ENCODE results near the gene ZNF146. TPM values are rescaled to one million over a fixed set of nuclear protein-coding genes. Genes with fewer than 3 reads are reported as not detected.
"Not testable (repeated sequence)": the region's sequence is repeated elsewhere in the genome, so short reads cannot be mapped to it uniquely, and the experiment has no call there.

ZNF146 gene
- total RNA-seq (10 to 100 TPM; 52.0 to 73.8 (median 57.7) TPM), polyA plus RNA-seq (10 to 100 TPM; 38.1 to 56.2 TPM)
- long read RNA-seq, donor 1, transcript ZNF146-205 (3 exons, 533 nt) = minor isoform, 7 of 77 reads
- long read RNA-seq, donor 1, transcript ZNF146-202 (3 exons, 3,780 nt) = minor isoform, 18 of 77 reads
- long read RNA-seq, donor 1, transcript ZNF146-201 (4 exons, 3,326 nt) = major isoform, 21 of 77 reads
- long read RNA-seq, donor 1, partial matches to known transcripts = 0 of 77 reads
- long read RNA-seq, donor 1, other reads (novel, unspliced or antisense) = 30 of 77 reads
- long read RNA-seq, donor 2, transcript ZNF146-202 (3 exons, 3,780 nt) = minor isoform, 6 of 21 reads
- long read RNA-seq, donor 2, transcript ZNF146-201 (4 exons, 3,326 nt) = major isoform, 13 of 21 reads
- long read RNA-seq, donor 2, partial matches to known transcripts = 0 of 21 reads
- long read RNA-seq, donor 2, other reads (novel, unspliced or antisense) = 0 of 21 reads
- long read RNA-seq, donor 3, transcript ZNF146-202 (3 exons, 3,780 nt) = minor isoform, 21 of 71 reads
- long read RNA-seq, donor 3, transcript ZNF146-205 (3 exons, 533 nt) = minor isoform, 8 of 71 reads
- long read RNA-seq, donor 3, transcript ZNF146-201 (4 exons, 3,326 nt) = major isoform, 25 of 71 reads
- long read RNA-seq, donor 3, partial matches to known transcripts = 0 of 71 reads
- long read RNA-seq, donor 3, other reads (novel, unspliced or antisense) = 16 of 71 reads

DNA sequence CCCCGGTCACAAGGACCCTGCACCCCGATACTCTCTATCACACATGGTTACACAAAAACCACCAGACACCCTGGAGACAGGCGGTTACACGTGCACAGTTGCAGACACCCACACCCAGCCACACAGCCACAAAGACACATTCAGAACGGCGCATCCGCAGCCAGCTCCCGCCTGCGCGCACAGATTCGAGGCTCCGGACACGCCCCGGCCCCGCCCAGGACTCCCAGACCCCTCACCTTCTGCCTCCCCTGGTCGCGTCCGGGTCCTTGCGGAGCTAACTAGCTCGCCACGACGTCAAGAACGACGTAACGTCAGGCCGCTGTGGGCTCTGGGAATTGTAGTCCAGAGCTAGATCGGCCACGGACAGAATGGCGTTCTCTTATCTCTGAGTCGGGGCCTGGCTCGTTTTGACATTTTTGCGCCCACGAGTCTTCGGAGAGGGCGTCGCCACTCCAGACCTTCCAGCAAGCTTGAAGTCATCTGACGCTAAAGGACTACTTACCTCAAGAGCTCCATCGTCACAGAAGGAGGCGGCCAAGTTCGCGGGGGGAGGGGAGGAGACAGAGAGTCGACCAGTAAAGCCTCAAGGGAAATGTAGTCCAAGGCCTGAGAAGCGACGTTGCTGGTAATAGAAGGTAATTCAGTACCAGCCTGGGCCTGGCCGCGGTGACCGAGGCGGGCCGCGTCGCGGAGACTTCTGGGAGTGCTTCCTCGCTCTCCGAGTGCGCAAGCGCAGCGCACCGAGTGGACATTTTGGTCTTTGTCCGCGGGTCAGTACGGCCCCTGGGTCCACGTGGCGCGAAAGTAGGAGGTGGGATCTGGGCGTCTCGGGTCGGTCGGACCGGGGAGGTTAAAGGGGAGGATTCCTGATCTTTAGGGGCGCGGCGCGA lies at the start of gene ZNF146, which contains the start of gene ZNF565:
ZNF146 (plus strand) TSS at position 721 of the 890 bp plus-strand sequence. CDS start 21,335 bp downstream, outside the sequence.
ZNF565 (minus strand) TSS at position 280 of the 890 bp plus-strand sequence. CDS start 12,680 bp downstream, outside the sequence.
- H3K27me3 ChIP-seq = no peaks in the 10 kb centered on the region
- peak within 1 kb of the TSS; percentile 85 to 88 for H3K27ac ChIP-seq
- WGBS, 3 donors = 0 to 1% (median 0%) methylated on average over 63 to 73 of the region's 73 CpGs
- H3K36me3 ChIP-seq = no peaks in the 10 kb centered on the region
- intact Hi-C loops (cut with DNase I) = no loop called here
- DNase-seq = peak; percentile 96 to 98 (median 97)
- peaks cover 9% of the 10 kb centered on the region for H3K4me1 ChIP-seq (ENCODE audit: insufficient read depth)
- peak within 1 kb of the TSS; percentile 79 for H3K4me3 ChIP-seq
- H3K9me3 ChIP-seq = no peaks in the 10 kb centered on the region
- TF ChIP-seq POLR2A (IDR thresholded peaks at IDR 0.05) (peak; percentile 86), EP300 (IDR thresholded peaks at IDR 0.05) (no peak)
- TF ChIP-seq, protein P1, sequence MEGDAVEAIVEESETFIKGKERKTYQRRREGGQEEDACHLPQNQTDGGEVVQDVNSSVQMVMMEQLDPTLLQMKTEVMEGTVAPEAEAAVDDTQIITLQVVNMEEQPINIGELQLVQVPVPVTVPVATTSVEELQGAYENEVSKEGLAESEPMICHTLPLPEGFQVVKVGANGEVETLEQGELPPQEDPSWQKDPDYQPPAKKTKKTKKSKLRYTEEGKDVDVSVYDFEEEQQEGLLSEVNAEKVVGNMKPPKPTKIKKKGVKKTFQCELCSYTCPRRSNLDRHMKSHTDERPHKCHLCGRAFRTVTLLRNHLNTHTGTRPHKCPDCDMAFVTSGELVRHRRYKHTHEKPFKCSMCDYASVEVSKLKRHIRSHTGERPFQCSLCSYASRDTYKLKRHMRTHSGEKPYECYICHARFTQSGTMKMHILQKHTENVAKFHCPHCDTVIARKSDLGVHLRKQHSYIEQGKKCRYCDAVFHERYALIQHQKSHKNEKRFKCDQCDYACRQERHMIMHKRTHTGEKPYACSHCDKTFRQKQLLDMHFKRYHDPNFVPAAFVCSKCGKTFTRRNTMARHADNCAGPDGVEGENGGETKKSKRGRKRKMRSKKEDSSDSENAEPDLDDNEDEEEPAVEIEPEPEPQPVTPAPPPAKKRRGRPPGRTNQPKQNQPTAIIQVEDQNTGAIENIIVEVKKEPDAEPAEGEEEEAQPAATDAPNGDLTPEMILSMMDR (IDR thresholded peaks at IDR 0.05) = peak in 2 of 3 donors; percentile 50 to 62

DNA sequence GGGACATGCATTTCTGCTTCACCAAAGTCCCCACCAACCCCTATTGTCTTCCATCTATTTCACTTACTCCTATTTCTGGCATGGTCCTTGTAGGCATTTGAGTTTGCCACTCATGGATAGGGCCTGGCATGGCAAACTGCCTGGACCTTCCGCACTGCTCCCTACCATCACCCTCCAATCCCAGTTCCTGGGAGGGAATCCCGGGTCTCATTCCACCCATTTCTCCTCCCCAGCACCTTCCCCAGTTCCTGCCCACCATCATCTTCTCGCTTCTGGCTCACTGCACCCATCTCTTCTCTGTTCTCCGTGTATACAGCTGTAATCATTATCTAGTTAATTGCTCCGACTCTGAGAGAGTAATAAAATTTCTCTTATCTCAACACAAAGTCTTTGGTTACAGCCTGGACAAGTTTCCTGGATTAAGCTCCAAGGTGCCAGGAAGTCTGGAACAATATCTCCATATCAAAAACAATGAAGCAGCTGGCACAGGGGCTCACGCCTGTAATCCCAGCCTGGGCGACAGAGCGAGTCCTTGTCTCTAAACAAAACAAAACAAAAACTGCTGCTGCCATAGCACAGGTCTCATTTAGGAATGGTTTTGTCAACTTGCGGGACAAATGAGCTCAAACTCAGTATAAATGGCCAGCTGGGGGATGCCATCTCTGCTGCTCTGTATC lies 45.7 kb upstream of the ZNF146 start:
- WGBS, 3 donors = 32 to 43% (median 41%) methylated on average over 9 of the region's 9 CpGs
- H3K4me1 ChIP-seq (ENCODE audit: insufficient read depth) = no peaks in the 10 kb centered on the region
- TF ChIP-seq, protein P1 (IDR thresholded peaks at IDR 0.05) = no peak
- intact Hi-C loops (cut with DNase I) = loop anchor here in 1 of 4 donors (10.0 kb wide), 1 partner anchor 104 kb away; no protein-coding TSS in a partner anchor
- no peaks in the 10 kb centered on the region for H3K36me3 ChIP-seq
- H3K27ac ChIP-seq = no peak overlapping the region
- no peaks in the 10 kb centered on the region for H3K27me3 ChIP-seq
- DNase-seq = no peak
- H3K9me3 ChIP-seq = no peaks in the 10 kb centered on the region
- H3K4me3 ChIP-seq = no peak overlapping the region

DNA sequence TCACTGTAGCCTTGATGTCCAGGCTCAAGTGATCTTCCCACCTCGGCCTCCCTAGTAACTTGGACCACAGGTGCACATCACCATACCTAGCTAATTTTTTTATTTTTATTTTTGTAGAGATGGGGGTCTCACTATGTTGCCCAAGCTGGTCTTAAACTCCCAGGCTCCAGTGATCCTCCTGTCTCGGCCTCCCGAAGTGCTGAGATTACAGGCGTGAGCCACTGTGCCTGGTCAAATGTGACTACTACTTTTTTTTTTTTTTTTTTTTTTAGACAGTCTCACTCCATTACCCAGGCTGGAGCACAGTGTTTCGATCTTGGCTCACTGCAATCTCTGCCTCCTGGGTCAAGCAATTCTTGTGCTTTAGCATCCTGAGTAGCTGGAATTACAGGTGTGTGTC lies 42.1 kb upstream of the ZNF146 start:
- Histone ChIP-seq H3K27me3 (no peaks in the 10 kb centered on the region), H3K9me3 (no peaks in the 10 kb centered on the region), H3K4me1 (ENCODE audit: insufficient read depth) (no peaks in the 10 kb centered on the region), H3K4me3 (no peak overlapping the region), H3K36me3 (no peaks in the 10 kb centered on the region), H3K27ac (no peak overlapping the region)
- WGBS, 3 donors = 80 to 94% (median 89%) methylated on average over 5 of the region's 5 CpGs
- no peak for TF ChIP-seq POLR2A (IDR thresholded peaks at IDR 0.05)
- TF ChIP-seq, protein P1 (IDR thresholded peaks at IDR 0.05) = no peak
- no peak for TF ChIP-seq EP300 (IDR thresholded peaks at IDR 0.05)
- DNase-seq = no peak
- intact Hi-C loops (cut with DNase I) = loop anchor here in 3 of 4 donors (5.0 kb wide), 1 partner anchor 46 kb away; no protein-coding TSS in a partner anchor

DNA sequence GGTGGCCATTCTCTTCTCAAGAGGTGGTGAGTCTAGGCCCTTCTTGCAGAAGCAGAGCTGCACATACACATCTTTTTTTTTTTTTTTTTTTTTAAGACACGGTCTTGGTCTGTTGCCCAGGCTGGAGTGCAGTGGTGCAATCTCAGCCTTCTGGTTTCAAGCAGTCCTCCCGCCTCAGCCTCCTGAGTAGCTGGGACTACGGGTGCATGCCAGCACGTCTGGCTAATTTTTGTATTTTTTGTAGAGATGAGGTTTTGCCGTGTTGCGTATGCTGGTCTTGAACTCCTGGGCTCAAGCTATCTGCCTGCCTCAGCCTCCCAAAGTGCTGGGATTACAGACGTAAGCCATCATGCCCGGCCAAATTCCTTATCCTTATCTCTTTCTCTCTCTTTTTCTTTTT lies 41.1 kb upstream of the ZNF146 start:
- not testable (repeated sequence) for H3K27ac ChIP-seq; H3K9me3 ChIP-seq; H3K4me1 ChIP-seq (ENCODE audit: insufficient read depth); H3K36me3 ChIP-seq; H3K4me3 ChIP-seq; H3K27me3 ChIP-seq; DNase-seq
- 22 to 44% (median 31%) methylated on average over 8 of the region's 8 CpGs for WGBS, 3 donors
- intact Hi-C loops (cut with DNase I) = loop anchor here in 3 of 4 donors (5.0 kb wide), 1 partner anchor 47 kb away; no protein-coding TSS in a partner anchor

DNA sequence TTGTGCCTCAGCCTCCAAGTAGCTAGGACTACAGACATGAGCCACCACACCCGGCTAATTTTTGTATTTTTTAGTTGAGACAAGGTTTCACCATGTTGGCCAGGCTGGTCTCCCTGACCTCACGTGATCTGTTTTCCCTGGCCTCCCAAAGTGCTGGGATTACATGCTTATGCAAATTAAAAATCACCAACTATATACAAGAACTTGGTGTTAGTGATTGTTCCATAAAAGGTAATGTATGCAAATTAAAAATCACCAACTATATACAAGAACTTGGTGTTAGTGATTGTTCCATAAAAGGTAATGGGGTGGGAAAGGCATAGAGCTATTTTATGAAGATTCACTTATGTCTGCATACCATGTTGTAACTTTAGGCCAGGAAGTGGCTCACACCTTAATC lies 35.8 kb upstream of the ZNF146 start:
- H3K36me3 ChIP-seq; intact Hi-C loops (cut with DNase I); H3K4me3 ChIP-seq; DNase-seq; H3K9me3 ChIP-seq; H3K27me3 ChIP-seq; H3K4me1 ChIP-seq (ENCODE audit: insufficient read depth); H3K27ac ChIP-seq: not testable (repeated sequence)
- 48 to 62% (median 56%) methylated on average over 2 of the region's 2 CpGs for WGBS, 3 donors
